ENCODE data around the gene MATN4. TPM values are rescaled to one million over a fixed set of nuclear protein-coding genes. Genes with fewer than 3 reads are reported as not detected.

MATN4 gene
- total and polyA plus RNA-seq, 2 of the 13 experiments (the other 11 are each of a cell fraction or from before 2014, with no cell fraction given), result not detected

DNA sequence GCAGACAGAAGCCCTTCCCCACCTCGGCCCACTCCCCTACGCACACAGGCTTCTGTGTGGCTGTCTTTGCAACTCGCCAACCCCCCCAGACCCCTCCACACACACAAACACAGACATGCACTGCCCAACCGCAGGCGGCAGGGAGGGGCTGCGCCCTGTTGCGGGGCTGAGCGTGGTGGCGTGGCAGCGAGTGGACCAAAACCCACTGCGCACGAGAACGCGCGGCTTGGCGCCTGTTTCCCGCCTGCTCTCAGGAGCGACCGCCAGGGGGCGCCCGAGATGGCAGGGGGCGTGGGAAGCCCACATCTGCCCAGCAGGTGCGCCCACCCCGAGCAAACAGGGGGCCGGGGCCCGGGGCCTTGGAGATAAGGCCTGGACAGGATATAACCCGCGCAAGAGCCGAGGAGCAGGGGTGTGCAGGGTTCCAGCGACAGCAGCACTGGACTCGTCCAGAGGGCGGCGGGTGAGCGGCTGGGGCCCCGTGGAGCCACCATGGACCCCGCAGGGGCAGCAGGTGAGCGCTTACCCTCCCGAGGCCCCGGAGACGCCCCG lies 1.6 kb downstream of the MATN4 start, which contains the start of gene RBPJL:
Gene RBPJL, plus strand, starts transcription at position 410 of the 552 bp plus-strand sequence. Its CDS starts 83 bp downstream, at position 493.
- ATAC-seq (peak; percentile 69), DNase-seq (ENCODE audit: low spot score) (no peak), FAIRE-seq (no peak)
- peak within 1 kb of the TSS in 1 of 3 experiments; percentile 39; a peak in 1 of 6 replicates for H3K4me3 ChIP-seq (replicated peaks in 1 of 3; ENCODE audit: insufficient read depth in 1 of 3, low read depth in 2 of 3, low read length in 3 of 3)
- H3K9ac ChIP-seq (ENCODE audit: insufficient read depth, low read depth, low read length), result no peak within 1 kb of the TSS
- ChIA-PET POLR2A (no interaction called here), CTCF (ENCODE audit: low intra/inter-chr PET ratio, low total read pairs) (interaction anchor here (1.1 to 2.1 kb wide), 3 partner anchors 13 to 144 kb away, joined by 5 to 11 read pairs (median 6); no protein-coding TSS in a partner anchor)
- no peaks in the 10 kb centered on the region for H3K9me3 ChIP-seq (ENCODE audit: low read length)
- H2AFZ ChIP-seq (ENCODE audit: low read length), result no peak within 1 kb of the TSS
- no peaks in the 10 kb centered on the region for H3K79me2 ChIP-seq (ENCODE audit: insufficient read depth, low read length)
- H3K4me2 ChIP-seq (ENCODE audit: low read depth, low read length), result peak within 1 kb of the TSS; percentile 56
- no peaks in the 10 kb centered on the region for H4K20me1 ChIP-seq (ENCODE audit: insufficient read depth, low read length)
- H3K27ac ChIP-seq (ENCODE audit: extremely low read length, insufficient read depth, low read length), result no peak within 1 kb of the TSS
- in situ Hi-C loops (cut with HindIII; ENCODE audit: extremely low pct_ligation_motif_present, low pct_unique_long_range_greater_than_20kb) (no loop called here), intact Hi-C loops (cut with micrococcal nuclease; ENCODE audit: unreplicated experiment) (no loop called here)
- peaks cover 6 to 43% of the 10 kb centered on the region in 2 experiments; a peak in 4 of 5 replicates for H3K27me3 ChIP-seq (ENCODE audit: control insufficient read depth in 1 of 2, insufficient read depth in 2 of 2, low read length in 2 of 2)
- WGBS (ENCODE audit: low lambda C conversion rate), result 7% methylated on average over 12 of the region's 41 CpGs
- H3K36me3 ChIP-seq (replicated peaks in 1 of 2; ENCODE audit: control insufficient read depth in 1 of 2, insufficient read depth in 2 of 2, low read length in 2 of 2), result no peaks in the 10 kb centered on the region
- H3K4me1 ChIP-seq (ENCODE audit: insufficient read depth, low read length), result 0 out of 2 replicates have a peak, but pooled peaks cover 4% of the 10 kb centered on the region
- no TSS peak for BruUV-seq (replicated peaks)
- TF ChIP-seq ZNF232 (CRISPR knock-in tag; IDR thresholded peaks at IDR 0.05; ENCODE audit: borderline replicate concordance) (no peak; the same call in 1 of the 2 replicates), XRCC5 (optimal IDR thresholded peaks at IDR 0.05; ENCODE audit: low read length) (peak; percentile 77), KDM5B (CRISPR knock-in tag; IDR thresholded peaks at IDR 0.05; ENCODE audit: borderline replicate concordance) (peak; percentile 48; the same call in 1 of the 2 replicates), ZNF614 (CRISPR knock-in tag; IDR thresholded peaks at IDR 0.05; ENCODE audit: borderline replicate concordance) (no peak), SMC3 (IDR thresholded peaks at IDR 0.05; ENCODE audit: low read length) (peak; percentile 7; the same call in 1 of the 2 replicates), SIX4 (CRISPR knock-in tag; IDR thresholded peaks at IDR 0.05) (0 out of 2 replicates have a peak, but pooled peaks have one; percentile 21), RXRA (CRISPR knock-in tag; IDR thresholded peaks at IDR 0.05) (0 out of 2 replicates have a peak, but pooled peaks have one; percentile 12), FOXM1 (CRISPR knock-in tag; IDR thresholded peaks at IDR 0.05) (no peak), ZNF572 (CRISPR knock-in tag; IDR thresholded peaks at IDR 0.05) (peak; percentile 90; the same call in 1 of the 2 replicates), SALL1 (CRISPR knock-in tag; IDR thresholded peaks at IDR 0.05) (peak; percentile 46; the same call in 1 of the 2 replicates)
- TF ChIP-seq, protein P1, sequence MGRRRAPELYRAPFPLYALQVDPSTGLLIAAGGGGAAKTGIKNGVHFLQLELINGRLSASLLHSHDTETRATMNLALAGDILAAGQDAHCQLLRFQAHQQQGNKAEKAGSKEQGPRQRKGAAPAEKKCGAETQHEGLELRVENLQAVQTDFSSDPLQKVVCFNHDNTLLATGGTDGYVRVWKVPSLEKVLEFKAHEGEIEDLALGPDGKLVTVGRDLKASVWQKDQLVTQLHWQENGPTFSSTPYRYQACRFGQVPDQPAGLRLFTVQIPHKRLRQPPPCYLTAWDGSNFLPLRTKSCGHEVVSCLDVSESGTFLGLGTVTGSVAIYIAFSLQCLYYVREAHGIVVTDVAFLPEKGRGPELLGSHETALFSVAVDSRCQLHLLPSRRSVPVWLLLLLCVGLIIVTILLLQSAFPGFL (CRISPR knock-in tag; IDR thresholded peaks at IDR 0.05), result no peak
- TF ChIP-seq, protein P2, sequence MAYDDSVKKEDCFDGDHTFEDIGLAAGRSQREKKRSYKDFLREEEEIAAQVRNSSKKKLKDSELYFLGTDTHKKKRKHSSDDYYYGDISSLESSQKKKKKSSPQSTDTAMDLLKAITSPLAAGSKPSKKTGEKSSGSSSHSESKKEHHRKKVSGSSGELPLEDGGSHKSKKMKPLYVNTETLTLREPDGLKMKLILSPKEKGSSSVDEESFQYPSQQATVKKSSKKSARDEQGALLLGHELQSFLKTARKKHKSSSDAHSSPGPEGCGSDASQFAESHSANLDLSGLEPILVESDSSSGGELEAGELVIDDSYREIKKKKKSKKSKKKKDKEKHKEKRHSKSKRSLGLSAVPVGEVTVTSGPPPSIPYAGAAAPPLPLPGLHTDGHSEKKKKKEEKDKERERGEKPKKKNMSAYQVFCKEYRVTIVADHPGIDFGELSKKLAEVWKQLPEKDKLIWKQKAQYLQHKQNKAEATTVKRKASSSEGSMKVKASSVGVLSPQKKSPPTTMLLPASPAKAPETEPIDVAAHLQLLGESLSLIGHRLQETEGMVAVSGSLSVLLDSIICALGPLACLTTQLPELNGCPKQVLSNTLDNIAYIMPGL (CRISPR knock-in tag; IDR thresholded peaks at IDR 0.05; ENCODE audit: borderline replicate concordance in 1 of 2, low read depth in 1 of 2), result peak; percentile 35 to 39; a peak in 1 of 4 replicates
- TF ChIP-seq, protein P3, sequence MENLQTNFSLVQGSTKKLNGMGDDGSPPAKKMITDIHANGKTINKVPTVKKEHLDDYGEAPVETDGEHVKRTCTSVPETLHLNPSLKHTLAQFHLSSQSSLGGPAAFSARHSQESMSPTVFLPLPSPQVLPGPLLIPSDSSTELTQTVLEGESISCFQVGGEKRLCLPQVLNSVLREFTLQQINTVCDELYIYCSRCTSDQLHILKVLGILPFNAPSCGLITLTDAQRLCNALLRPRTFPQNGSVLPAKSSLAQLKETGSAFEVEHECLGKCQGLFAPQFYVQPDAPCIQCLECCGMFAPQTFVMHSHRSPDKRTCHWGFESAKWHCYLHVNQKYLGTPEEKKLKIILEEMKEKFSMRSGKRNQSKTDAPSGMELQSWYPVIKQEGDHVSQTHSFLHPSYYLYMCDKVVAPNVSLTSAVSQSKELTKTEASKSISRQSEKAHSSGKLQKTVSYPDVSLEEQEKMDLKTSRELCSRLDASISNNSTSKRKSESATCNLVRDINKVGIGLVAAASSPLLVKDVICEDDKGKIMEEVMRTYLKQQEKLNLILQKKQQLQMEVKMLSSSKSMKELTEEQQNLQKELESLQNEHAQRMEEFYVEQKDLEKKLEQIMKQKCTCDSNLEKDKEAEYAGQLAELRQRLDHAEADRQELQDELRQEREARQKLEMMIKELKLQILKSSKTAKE (CRISPR knock-in tag; IDR thresholded peaks at IDR 0.05; ENCODE audit: borderline replicate concordance), result 0 out of 2 replicates have a peak, but pooled peaks have one; percentile 30
- TF ChIP-seq, protein P4, sequence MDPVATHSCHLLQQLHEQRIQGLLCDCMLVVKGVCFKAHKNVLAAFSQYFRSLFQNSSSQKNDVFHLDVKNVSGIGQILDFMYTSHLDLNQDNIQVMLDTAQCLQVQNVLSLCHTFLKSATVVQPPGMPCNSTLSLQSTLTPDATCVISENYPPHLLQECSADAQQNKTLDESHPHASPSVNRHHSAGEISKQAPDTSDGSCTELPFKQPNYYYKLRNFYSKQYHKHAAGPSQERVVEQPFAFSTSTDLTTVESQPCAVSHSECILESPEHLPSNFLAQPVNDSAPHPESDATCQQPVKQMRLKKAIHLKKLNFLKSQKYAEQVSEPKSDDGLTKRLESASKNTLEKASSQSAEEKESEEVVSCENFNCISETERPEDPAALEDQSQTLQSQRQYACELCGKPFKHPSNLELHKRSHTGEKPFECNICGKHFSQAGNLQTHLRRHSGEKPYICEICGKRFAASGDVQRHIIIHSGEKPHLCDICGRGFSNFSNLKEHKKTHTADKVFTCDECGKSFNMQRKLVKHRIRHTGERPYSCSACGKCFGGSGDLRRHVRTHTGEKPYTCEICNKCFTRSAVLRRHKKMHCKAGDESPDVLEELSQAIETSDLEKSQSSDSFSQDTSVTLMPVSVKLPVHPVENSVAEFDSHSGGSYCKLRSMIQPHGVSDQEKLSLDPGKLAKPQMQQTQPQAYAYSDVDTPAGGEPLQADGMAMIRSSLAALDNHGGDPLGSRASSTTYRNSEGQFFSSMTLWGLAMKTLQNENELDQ (CRISPR knock-in tag; IDR thresholded peaks at IDR 0.05; ENCODE audit: borderline replicate concordance), result no peak
- TF ChIP-seq, protein P5, sequence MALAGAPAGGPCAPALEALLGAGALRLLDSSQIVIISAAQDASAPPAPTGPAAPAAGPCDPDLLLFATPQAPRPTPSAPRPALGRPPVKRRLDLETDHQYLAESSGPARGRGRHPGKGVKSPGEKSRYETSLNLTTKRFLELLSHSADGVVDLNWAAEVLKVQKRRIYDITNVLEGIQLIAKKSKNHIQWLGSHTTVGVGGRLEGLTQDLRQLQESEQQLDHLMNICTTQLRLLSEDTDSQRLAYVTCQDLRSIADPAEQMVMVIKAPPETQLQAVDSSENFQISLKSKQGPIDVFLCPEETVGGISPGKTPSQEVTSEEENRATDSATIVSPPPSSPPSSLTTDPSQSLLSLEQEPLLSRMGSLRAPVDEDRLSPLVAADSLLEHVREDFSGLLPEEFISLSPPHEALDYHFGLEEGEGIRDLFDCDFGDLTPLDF (CRISPR knock-in tag; IDR thresholded peaks at IDR 0.05), result peak; percentile 83
